Subcutaneous adipose tissue (tissue), 4 donors: ENCODE results near the gene ORC2. TPM values are rescaled to one million over a fixed set of nuclear protein-coding genes. Genes with fewer than 3 reads are reported as not detected.

Experiments
- total RNA-seq, 4 donors: library from RNA; depleted of rRNA; stranded (reverse); fragments of >200 nt; gene quantifications; one replicate each; pipeline ENCODE4 v1.1.0, GENCODE V29; 2016
- TF ChIP-seq, protein P1 (sequence below): fragments of 450-650 bp; IDR thresholded peaks from one replicate; pipeline ENCODE4 v1.5.1; 2016; ENCODE audit warnings: low read depth, mild to moderate bottlenecking, control low read depth, antibody characterized with exemption, moderate library complexity

Gene ORC2
- total RNA-seq, 4 donors from 2014 or later = 22.0 to 35.1 (median 24.7) TPM

DNA sequence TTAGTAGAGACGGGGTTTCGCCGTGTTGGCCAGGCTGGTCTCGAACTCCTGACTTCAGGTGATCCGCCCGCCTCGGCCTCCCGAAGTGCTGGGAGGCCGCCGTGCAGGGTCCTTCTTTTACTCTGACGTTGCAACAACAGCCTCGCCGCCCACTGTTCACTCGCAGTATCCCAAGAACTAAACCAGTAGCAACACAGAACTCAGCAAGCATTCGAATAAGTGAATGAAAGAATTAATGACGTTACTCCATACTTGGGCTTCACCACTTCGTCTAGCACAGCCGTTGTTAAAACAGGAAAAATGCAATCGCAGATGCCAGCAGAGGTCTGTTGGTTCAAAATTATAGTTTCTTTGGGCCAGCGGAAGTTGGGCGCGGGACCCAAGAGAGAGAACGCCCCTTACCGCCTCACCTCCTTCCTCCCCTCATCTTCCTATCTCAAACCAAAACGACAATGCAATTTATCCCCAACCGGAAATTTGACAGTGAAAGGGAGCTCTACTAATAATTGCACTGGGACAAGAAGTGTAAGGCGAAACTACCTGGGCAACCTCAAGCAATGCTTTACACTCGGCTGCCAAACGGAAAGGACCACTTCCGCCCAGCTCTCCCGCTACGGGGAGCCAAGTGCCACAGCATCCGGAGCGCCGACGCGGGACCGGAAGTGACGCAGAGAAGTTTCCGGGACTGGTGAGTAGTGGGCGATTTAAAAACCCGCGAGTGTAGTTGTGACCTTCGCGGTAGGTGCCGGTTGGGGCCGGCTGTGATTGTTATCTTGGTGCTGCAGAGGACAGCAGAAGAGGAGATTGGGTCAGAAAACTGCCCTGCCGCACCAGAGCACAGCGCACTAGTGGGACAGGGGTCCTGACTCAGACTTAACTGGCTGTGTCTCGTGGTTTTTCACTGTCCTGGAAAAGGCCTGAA, 74.5 kb downstream of the ORC2 start, which contains the start of the genes NIF3L1 and PPIL3:
Gene NIF3L1, plus strand, starts transcription at position 668 of the 922 bp plus-strand sequence. CDS start 2,573 bp downstream, outside the sequence.
Gene PPIL3, minus strand, starts transcription at position 374 of the 922 bp plus-strand sequence. CDS start 1,462 bp downstream, outside the sequence.
- TF ChIP-seq, protein P1, sequence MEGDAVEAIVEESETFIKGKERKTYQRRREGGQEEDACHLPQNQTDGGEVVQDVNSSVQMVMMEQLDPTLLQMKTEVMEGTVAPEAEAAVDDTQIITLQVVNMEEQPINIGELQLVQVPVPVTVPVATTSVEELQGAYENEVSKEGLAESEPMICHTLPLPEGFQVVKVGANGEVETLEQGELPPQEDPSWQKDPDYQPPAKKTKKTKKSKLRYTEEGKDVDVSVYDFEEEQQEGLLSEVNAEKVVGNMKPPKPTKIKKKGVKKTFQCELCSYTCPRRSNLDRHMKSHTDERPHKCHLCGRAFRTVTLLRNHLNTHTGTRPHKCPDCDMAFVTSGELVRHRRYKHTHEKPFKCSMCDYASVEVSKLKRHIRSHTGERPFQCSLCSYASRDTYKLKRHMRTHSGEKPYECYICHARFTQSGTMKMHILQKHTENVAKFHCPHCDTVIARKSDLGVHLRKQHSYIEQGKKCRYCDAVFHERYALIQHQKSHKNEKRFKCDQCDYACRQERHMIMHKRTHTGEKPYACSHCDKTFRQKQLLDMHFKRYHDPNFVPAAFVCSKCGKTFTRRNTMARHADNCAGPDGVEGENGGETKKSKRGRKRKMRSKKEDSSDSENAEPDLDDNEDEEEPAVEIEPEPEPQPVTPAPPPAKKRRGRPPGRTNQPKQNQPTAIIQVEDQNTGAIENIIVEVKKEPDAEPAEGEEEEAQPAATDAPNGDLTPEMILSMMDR = no peak

DNA sequence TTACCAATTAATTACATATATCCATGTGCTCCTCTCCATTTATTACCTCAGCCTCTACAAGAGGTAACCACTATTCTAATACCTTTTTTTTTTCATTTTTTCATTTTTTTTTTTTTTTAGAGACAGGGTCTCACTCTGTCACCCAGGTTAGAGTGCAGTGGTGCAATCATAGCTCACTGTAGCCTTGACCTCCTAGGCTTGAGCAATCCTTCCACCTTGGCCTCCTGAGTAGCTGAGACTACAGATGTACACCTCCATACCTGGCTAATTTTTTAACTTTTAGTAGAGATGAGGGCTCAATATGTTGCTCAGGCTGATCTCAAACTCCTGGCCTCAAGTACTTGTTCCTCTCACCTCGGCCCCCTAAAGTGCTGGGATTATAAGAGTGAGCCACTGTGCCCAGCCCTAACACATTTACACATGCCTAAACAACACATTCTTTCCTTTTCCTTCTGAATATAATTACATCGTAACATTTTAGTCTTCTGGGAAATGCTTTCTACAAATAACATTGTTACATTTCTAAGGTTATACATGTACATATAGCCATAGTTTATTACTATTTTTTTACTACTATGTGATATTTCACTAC, 85.1 kb downstream of the ORC2 start:
- TF ChIP-seq, protein P1 = no peak

DNA sequence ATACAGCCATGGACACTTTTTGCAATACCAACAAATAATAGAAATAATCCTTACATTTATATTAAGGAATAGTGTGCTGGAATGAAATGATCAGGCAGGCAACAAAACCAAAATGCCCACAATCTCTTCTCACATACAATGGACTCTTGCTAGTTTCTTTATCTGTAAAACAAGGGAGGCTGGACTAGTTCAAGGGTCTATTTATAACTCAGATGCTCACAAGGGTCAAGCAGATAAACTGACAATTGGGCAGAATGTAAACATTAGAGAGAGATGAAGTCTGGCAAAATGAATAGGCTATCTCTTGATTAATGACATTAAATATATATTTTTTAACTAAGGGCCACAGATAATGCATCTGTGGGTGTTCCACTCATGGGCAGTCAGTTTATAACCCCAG, 86.0 kb downstream of the ORC2 start:
- TF ChIP-seq, protein P1 = no peak

DNA sequence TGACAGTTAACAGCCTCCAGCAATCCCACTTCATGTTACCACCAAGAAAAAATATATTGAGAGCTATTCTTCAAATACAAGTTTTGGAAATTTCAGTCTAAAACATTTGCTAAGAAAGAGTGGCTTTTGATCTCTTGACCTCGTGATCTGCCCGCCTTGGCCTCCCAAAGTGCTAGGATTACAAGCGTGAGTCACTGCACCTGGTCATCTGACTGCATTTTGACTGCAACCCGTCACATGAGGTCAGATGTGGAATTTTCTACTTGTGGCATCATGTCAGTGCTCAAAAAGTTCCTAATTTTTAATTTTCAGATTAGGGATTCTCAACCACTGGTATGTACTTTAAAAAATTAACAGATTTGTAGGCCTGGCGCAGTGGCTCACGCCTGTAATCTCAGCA, 89.9 kb downstream of the ORC2 start:
- TF ChIP-seq, protein P1 = no peak

DNA sequence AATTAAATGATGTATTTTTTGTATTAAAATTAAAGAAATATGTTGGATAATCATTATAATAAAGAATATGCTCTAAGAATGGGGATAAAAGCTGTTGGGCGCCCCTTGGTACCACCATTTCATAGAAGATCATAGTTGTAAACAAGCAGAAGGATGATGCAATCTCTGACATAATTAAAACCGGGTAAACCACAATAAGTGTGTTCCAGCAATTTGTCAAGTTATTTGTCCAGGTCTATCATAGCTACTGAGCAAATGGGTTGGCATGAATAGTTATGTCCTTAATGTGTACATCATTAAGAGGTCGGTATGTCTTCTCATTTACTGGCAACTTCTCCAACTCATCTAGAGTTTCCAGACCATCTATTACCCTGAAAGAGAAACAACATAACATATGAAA, 92.3 kb downstream of the ORC2 start:
- TF ChIP-seq, protein P1 = no peak

DNA sequence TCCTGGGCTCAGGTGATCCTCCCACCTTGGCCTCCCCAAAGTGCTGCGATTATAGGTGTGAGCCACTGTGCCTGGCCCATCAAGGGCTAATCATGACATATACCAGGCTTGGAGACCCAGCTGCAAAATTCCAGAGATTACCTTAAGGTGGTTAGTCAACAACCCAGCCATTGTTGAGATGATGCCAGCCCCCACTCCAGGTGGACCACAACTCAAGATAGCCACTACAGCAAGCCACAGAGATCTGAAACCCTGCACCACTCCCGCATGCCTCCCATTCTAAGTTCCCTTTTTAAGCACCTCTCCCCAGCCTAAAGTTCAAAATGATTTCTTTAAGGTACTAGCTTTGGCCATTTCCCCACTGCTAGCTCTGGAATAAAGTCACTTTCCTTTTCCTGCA, 94.4 kb downstream of the ORC2 start:
- TF ChIP-seq, protein P1 = no peak
